H1 (cell line): ENCODE results near the gene ZNF382. TPM values are rescaled to one million over a fixed set of nuclear protein-coding genes. Genes with fewer than 3 reads are reported as not detected.

Experiments used
- BACH1 ChIP-seq: IDR thresholded peaks from 2 replicates; pipeline ENCODE4 v1.6.1; 2012; ENCODE audit warnings: low read length, improper control_type of control experiment
- HDAC6 ChIP-seq: IDR thresholded peaks from one replicate; pipeline ENCODE4 v1.7.1; 2012; ENCODE audit warnings: low read depth, mild to moderate bottlenecking, inconsistent platforms, low read length, moderate library complexity
- SP4 ChIP-seq: IDR thresholded peaks from 2 replicates; pipeline ENCODE4 v1.6.1; 2012; ENCODE audit warnings: low read length, inconsistent platforms
- SUZ12 ChIP-seq: fragments of 200-600 bp; sonication (generic); IDR thresholded peaks from 2 replicates; pipeline ENCODE4 v1.6.1; 2012; ENCODE audit warnings: mild to moderate bottlenecking, inconsistent platforms, low read length, moderate library complexity, mixed read lengths
- polyA plus RNA-seq, 7 experiments: library from polyadenylated mRNA; depleted of rRNA in 3 of 7; stranded (reverse) in 5 of 7; unstranded in 2 of 7; fragments of >200 nt in 5 of 7; fragments of 200-250 nt in 2 of 7; gene quantifications; 1 replicate in 5 of 7; 2 replicates in 1 of 7; 4 replicates in 1 of 7; pipeline versions ENCODE4 v1.2.1 to v1.2.3, GENCODE V29; 2011 to 2013; ENCODE audit warnings: missing spikeins in 2 of 7, mixed read lengths in 2 of 7
- total RNA-seq: library from RNA; stranded (reverse); fragmentation: NEBNext Ultra II Directional; extraction: Animal tissue kit (Norgen Biotek cat#: 25700); gene quantifications from 2 replicates; pipeline ENCODE4 v1.2.1, GENCODE V29; 2021

Gene ZNF382
- total and polyA plus RNA-seq, 2 of the 8 experiments (the other 6 are each of a cell fraction or from before 2014, with no cell fraction given) = 1.9 to 6.3 TPM

DNA sequence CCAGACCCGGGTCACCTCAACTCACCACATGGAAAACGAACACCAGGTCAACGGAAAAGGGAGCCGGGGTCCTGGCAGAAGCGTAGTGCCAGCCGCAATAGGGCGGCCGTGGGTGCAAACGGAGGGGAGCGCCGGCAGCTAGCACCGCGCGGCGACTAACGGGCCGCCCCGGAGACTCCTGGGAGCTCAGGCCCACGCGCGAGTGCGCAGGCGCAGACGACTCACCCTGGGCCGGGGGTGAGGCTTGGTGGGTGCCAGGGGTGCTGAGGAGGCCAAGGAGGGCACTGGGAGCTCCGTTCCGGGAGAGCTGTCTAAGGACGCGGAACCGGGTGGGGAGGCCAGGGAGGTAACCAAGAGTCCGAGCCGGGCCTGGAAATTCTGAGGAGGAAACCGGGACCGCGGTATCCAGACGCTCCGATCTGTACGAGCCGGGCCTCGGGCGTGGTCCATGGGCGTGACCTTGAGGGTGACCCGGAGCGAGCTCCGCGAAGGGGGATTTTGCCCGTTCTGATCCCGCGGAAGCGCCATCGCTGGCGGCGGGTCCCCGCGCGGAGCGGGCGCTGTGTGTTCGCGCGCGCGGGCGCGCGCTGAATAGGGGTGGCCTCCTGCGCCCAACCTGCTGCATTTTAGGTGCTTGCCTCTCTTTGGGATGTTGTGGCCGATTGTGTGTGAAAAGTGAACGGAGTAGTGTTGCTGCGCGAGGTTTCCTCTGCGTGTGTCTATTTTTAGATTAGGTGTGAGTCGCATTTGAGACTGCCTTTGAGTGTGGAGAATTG is at the start of gene ZNF382 (continued):
- TF ChIP-seq BACH1 (peak; percentile 45), SUZ12 (no peak), HDAC6 (no peak), SP4 (no peak)
- TF ChIP-seq, all 59 proteins: peak for 6
